CD14-positive monocyte (primary cell): ENCODE measurements around the gene FBXO41. TPM values are rescaled to one million over a fixed set of nuclear protein-coding genes. Genes with fewer than 3 reads are reported as not detected.

Experiments
- DNase-seq, 3 donors: peaks; one replicate each; pipeline ENCODE4 v3.0.0-alpha.2; 2011 to 2022
- H2AFZ ChIP-seq: 2 replicates; pipeline ENCODE4 v1.6.0; 2012; ENCODE audit warnings: mild to moderate bottlenecking, low read depth, low read length, inconsistent platforms; ENCODE audit not compliant: insufficient read depth, poor library complexity, severe bottlenecking
- H3K27ac ChIP-seq, 2 donors: 1 replicate in 1 of 2; 2 replicates in 1 of 2; pipeline ENCODE4 v1.5.1; 2012 to 2013; ENCODE audit warnings: low read length in 2 of 2, control low read depth in 1 of 2, inconsistent platforms in 1 of 2, low read depth in 1 of 2, mild to moderate bottlenecking in 1 of 2
- H3K27me3 ChIP-seq, 2 donors: one replicate each; pipeline versions ENCODE4 v1.6.0 to v1.6.1; 2011 to 2013; ENCODE audit warnings: low read length in 2 of 2; ENCODE audit not compliant: control insufficient read depth in 2 of 2, insufficient read depth in 2 of 2
- H3K36me3 ChIP-seq, 2 donors: replicated peaks in 1 of 2; 1 replicate in 1 of 2; 2 replicates in 1 of 2; pipeline versions ENCODE4 v1.5.1 to v1.6.1; 2012 to 2013; ENCODE audit warnings: low read length in 2 of 2, control low read depth in 1 of 2, inconsistent platforms in 1 of 2, mild to moderate bottlenecking in 1 of 2; ENCODE audit not compliant: insufficient read depth in 2 of 2, control insufficient read depth in 1 of 2
- H3K4me1 ChIP-seq, 2 donors: 1 replicate in 1 of 2; 2 replicates in 1 of 2; pipeline versions ENCODE4 v1.5.1 to v1.6.1; 2012 to 2013; ENCODE audit warnings: low read length in 2 of 2, control low read depth in 1 of 2, inconsistent platforms in 1 of 2, mild to moderate bottlenecking in 1 of 2, moderate library complexity in 1 of 2; ENCODE audit not compliant: insufficient read depth in 2 of 2, control insufficient read depth in 1 of 2
- H3K4me2 ChIP-seq: replicated peaks from 2 replicates; pipeline ENCODE3; 2012; ENCODE audit warnings: low read length, moderate library complexity, mild to moderate bottlenecking; ENCODE audit not compliant: poor library complexity, severe bottlenecking; ENCODE audit errors: extremely low read depth
- H3K4me3 ChIP-seq, 3 experiments: fragments of 200-600 bp in 1 of 3; sonication (generic) in 1 of 3; replicated peaks in 1 of 3; 1 replicate in 2 of 3; 2 replicates in 1 of 3; pipeline ENCODE4 v1.5.1; 2011 to 2013; ENCODE audit warnings: low read length in 3 of 3, mild to moderate bottlenecking in 3 of 3, control low read depth in 2 of 3, low read depth in 2 of 3, inconsistent platforms in 1 of 3, moderate library complexity in 1 of 3
- H3K79me2 ChIP-seq: 2 replicates; pipeline ENCODE4 v1.6.0; 2012; ENCODE audit warnings: mild to moderate bottlenecking, control low read depth, inconsistent platforms, low read length, moderate library complexity; ENCODE audit not compliant: insufficient read depth
- H3K9ac ChIP-seq: 2 replicates; pipeline ENCODE4 v1.6.0; 2017; ENCODE audit warnings: low read length, mild to moderate bottlenecking; ENCODE audit not compliant: insufficient read depth, poor library complexity, severe bottlenecking
- H3K9me3 ChIP-seq, 2 donors: replicated peaks in 1 of 2; 1 replicate in 1 of 2; 2 replicates in 1 of 2; pipeline versions ENCODE4 v1.5.1 to v1.6.1; 2012 to 2013; ENCODE audit warnings: low read length in 2 of 2, control low read depth in 1 of 2; ENCODE audit not compliant: control insufficient read depth in 1 of 2, insufficient read depth in 1 of 2
- H4K20me1 ChIP-seq: 2 replicates; pipeline ENCODE4 v1.6.0; 2012; ENCODE audit warnings: mild to moderate bottlenecking, low read length, control low read depth, moderate library complexity; ENCODE audit not compliant: insufficient read depth
- H3K27ac Mint-ChIP-seq, 7 donors: one replicate each; pipeline ENCODE4 v1.8.0; 2020; ENCODE audit warnings: mild to moderate bottlenecking in 7 of 7, mixed read lengths in 7 of 7, moderate library complexity in 6 of 7, inconsistent platforms in 2 of 7
- H3K27me3 Mint-ChIP-seq, 3 donors: one replicate each; pipeline ENCODE4 v1.8.0; 2021 to 2022; ENCODE audit warnings: low read depth in 3 of 3, mild to moderate bottlenecking in 3 of 3, mixed read lengths in 3 of 3, moderate library complexity in 3 of 3, inconsistent platforms in 1 of 3
- H3K36me3 Mint-ChIP-seq, 2 donors: one replicate each; pipeline ENCODE4 v1.8.0; 2020; ENCODE audit warnings: mixed read lengths in 2 of 2, inconsistent platforms in 1 of 2, mild to moderate bottlenecking in 1 of 2
- H3K4me1 Mint-ChIP-seq: one replicate; pipeline ENCODE4 v1.8.0; 2020; ENCODE audit warnings: mild to moderate bottlenecking, mixed read lengths
- H3K4me3 Mint-ChIP-seq, 2 donors: one replicate each; pipeline ENCODE4 v1.8.0; 2020; ENCODE audit warnings: mild to moderate bottlenecking in 2 of 2, mixed read lengths in 2 of 2, moderate library complexity in 1 of 2
- H3K9me3 Mint-ChIP-seq, 7 donors: one replicate each; pipeline ENCODE4 v1.8.0; 2020 to 2022; ENCODE audit warnings: mixed read lengths in 7 of 7, mild to moderate bottlenecking in 6 of 7, moderate library complexity in 6 of 7, inconsistent platforms in 2 of 7
- WGBS: methylation state at CpG from one replicate; pipeline ENCODE4 v1.1.5; 2013; ENCODE audit warnings: missing lambda C conversion rate; ENCODE audit not compliant: insufficient coverage; 5-methylcytosine and 5-hydroxymethylcytosine counted together
- intact Hi-C, 2 donors: fragments of 100-400 bp; cut with micrococcal nuclease; formaldehyde crosslinking; loops; one replicate each; pipeline versions ENCODE4 v1.15.0 to v1.15.1; 2023
- polyA minus RNA-seq: library from RNA; depleted of rRNA, polyadenylated mRNA; stranded (reverse); fragments of >200 nt; gene quantifications from 2 replicates; pipeline ENCODE4 v1.2.3, GENCODE V29; 2012
- polyA plus RNA-seq, 3 donors: library from polyadenylated mRNA; depleted of rRNA in 1 of 3; unstranded in 2 of 3; stranded (reverse) in 1 of 3; fragments of 300-500 nt in 2 of 3; fragments of >200 nt in 1 of 3; fragmentation: Illumina TruSeq in 2 of 3; gene quantifications; 1 replicate in 2 of 3; 2 replicates in 1 of 3; pipeline ENCODE4 v1.2.3, GENCODE V29; 2012 to 2021
- total RNA-seq, 12 experiments: library from RNA in 1 of 12; stranded (reverse) in 1 of 12; fragments of 120-200 nt in 1 of 12; gene quantifications; one replicate each; pipeline ENCODE4 v1.2.4 and lab custom pipeline; 2013 to 2026; ENCODE audit warnings: mixed read lengths in 6 of 12, inconsistent platforms in 1 of 12
- TF ChIP-seq, protein P1 (sequence below): fragments of 200-600 bp; IDR thresholded peaks from one replicate; pipeline ENCODE4 v1.8.0; 2022; ENCODE audit warnings: antibody characterized with exemption, mild to moderate bottlenecking

The FBXO41 gene, protein sequence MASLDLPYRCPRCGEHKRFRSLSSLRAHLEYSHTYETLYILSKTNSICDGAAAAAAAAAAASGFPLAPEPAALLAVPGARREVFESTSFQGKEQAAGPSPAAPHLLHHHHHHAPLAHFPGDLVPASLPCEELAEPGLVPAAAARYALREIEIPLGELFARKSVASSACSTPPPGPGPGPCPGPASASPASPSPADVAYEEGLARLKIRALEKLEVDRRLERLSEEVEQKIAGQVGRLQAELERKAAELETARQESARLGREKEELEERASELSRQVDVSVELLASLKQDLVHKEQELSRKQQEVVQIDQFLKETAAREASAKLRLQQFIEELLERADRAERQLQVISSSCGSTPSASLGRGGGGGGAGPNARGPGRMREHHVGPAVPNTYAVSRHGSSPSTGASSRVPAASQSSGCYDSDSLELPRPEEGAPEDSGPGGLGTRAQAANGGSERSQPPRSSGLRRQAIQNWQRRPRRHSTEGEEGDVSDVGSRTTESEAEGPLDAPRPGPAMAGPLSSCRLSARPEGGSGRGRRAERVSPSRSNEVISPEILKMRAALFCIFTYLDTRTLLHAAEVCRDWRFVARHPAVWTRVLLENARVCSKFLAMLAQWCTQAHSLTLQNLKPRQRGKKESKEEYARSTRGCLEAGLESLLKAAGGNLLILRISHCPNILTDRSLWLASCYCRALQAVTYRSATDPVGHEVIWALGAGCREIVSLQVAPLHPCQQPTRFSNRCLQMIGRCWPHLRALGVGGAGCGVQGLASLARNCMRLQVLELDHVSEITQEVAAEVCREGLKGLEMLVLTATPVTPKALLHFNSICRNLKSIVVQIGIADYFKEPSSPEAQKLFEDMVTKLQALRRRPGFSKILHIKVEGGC
- 3.3 TPM for total RNA-seq (2013)
- polyA plus RNA-seq (10 to 100 TPM in 1 of 3 donors, under 1 TPM in 2; 0.29 to 17.1 (median 0.52) TPM), polyA minus RNA-seq (5.1 and 9.2 TPM in 2 replicates), total RNA-seq (lab: John Stamatoyannopoulos, UW) (2.1 to 24.4 (median 13.9) reads per million in 11 experiments)

DNA sequence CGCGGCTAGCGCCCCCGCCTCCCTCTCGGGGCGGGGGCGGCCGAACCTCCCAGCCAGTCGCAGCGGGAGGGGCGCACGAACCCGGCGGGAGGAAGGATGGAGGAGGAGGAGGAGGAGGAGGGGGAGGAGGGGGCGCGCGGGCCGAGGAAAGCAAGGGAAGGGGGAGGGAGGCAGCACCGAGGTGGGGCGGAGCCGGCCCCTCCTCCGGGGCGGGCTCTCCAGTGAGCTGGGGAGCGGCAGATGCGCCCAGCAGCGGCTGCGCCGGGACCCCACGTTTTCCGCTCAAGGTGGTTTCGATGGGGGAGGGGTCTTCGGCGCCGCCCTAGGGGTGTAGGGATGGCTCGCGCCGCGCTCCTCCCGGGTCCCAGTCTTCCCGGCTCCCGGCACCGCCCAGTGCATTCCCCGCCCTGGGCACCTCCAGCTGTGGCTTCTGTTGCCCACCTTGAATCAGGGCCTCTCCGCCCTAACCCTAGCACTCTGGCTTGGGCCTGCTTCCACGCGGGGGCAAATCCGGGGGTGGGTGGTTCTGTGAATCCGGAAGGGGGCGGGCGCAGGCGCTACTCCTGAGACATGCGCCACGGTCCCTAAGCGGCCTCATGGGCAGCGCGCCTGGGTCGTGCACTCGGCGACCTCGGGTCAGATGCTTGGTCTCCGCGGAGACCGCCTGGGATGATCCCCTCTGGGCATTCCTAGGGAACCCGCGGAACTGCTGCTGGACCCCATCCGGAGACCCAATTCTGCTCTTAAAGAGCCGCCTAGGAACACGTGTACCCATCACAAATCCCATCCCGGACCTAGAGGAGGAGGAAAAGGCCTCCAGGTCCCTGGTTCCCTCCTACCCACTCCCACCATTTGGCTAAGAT, at the start of gene FBXO41:
TSS of gene FBXO41 (minus strand) at position 183 of the 863 bp plus-strand sequence. CDS start 14,848 bp downstream, outside the sequence.
- Histone ChIP-seq H3K79me2 (peaks cover 31% of the 10 kb centered on the region), H3K9me3 (no peaks in the 10 kb centered on the region), H3K27me3 (peaks cover under 1 to 9% of the 10 kb centered on the region in 2 donors), H3K9ac (peak within 1 kb of the TSS; percentile 66), H3K4me3 (peak within 1 kb of the TSS; percentile 67 to 87 (median 78)), H4K20me1 (peaks cover 30% of the 10 kb centered on the region), H3K36me3 (peaks cover 0 to 6% of the 10 kb centered on the region in 2 donors), H3K4me1 (peaks cover 36 to 40% of the 10 kb centered on the region in 2 donors), H3K4me2 (peak within 1 kb of the TSS; percentile 93), H3K27ac (peak within 1 kb of the TSS; percentile 58 to 75), H2AFZ (peak within 1 kb of the TSS; percentile 90)
- intact Hi-C loops: no loop called here
- whole genome bisulfite sequencing: 0% methylated on average over 50 of the region's 69 CpGs
- peaks cover 36% of the 10 kb centered on the region for H3K4me1 Mint-ChIP-seq
- H3K4me3 Mint-ChIP-seq: peak within 1 kb of the TSS; percentile 77 to 85
- peaks cover 0 to 1% (median 0%) of the 10 kb centered on the region in 7 donors for H3K9me3 Mint-ChIP-seq
- H3K27ac Mint-ChIP-seq: peak within 1 kb of the TSS; percentile 29 to 83 (median 68)
- H3K36me3 Mint-ChIP-seq: peaks cover 0 to 2% of the 10 kb centered on the region in 2 donors
- peak in 2 of 3 donors; percentile 5 to 29 for DNase-seq
- peaks cover 2 to 8% (median 7%) of the 10 kb centered on the region in 3 donors for H3K27me3 Mint-ChIP-seq
- TF ChIP-seq, protein P1, sequence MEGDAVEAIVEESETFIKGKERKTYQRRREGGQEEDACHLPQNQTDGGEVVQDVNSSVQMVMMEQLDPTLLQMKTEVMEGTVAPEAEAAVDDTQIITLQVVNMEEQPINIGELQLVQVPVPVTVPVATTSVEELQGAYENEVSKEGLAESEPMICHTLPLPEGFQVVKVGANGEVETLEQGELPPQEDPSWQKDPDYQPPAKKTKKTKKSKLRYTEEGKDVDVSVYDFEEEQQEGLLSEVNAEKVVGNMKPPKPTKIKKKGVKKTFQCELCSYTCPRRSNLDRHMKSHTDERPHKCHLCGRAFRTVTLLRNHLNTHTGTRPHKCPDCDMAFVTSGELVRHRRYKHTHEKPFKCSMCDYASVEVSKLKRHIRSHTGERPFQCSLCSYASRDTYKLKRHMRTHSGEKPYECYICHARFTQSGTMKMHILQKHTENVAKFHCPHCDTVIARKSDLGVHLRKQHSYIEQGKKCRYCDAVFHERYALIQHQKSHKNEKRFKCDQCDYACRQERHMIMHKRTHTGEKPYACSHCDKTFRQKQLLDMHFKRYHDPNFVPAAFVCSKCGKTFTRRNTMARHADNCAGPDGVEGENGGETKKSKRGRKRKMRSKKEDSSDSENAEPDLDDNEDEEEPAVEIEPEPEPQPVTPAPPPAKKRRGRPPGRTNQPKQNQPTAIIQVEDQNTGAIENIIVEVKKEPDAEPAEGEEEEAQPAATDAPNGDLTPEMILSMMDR: no peak
